HG02981 (cell line): ENCODE measurements around the gene MRM2.

Source experiments
- ATAC-seq: cut with Tn5 transposase; IDR thresholded peaks from one replicate; pipeline ENCODE4 v1.9.1; 2021; ENCODE audit warnings: mild to moderate bottlenecking, moderate library complexity; ENCODE audit not compliant: unreplicated experiment

The MRM2 gene

GRCh38 chr7:2225336-2225735 lies 16.7 kb downstream of the MRM2 start:
- ATAC-seq: no peak

DNA sequence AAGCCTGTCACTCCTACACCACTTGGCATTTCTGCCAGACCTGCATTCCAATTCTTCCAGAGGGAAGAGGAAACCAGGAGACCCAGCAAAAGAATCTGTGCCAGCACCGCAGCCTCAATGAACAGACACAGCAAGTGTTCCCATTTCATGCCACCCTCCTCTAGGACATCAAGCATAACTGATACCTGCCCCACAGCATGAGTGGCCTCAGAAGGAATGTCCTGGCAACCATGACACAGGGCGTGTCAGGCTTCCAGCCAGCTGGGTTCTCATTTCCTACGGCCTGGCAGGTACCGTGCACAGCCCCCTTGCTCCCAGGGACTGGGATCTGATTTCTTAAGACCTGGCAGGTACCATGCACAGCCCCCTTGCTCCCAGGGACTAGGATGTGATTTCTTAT lies 17.1 kb downstream of the MRM2 start:
- ATAC-seq: no peak

DNA sequence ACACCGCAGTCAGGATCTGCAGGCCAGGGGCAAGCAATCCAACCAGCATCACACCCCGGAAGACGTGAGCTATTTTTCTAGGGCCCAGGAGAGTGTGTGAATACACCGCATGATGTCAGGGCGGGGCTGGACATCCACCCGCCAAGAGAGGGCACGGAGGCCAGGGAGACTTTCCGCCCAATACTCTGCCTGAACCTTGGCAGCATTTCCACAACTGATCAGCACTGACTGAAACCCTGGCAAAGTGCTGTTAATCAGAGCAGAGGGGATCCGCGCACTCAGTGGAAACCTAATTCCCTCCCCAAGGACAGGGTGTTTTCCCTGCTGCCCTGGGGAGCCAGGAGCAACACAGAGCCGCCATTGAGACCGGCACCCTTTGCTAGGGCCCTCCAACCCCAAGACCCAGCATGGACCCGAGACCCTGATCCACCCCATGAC lies 17.5 kb downstream of the MRM2 start:
- no peak for ATAC-seq

DNA sequence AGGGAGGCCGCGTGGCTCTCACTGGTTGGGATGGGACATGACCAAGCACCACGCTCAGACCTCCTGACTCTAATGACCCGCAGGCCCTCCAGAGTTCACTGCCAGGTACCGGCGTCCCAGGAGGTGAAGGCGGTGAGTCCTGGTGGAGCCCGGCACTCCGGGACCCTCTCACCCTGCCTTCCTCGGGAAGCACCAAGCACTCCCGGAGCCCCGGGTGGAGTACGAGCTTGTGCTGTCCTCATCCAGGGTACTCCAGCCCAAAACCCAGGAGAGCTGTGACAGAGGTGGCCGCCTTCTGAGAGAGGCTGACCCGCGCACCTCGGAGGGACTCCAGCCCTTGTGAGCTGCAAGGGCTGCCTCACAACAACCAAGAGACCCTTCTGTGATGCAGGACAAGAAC lies 18.7 kb downstream of the MRM2 start:
- ATAC-seq: no peak

DNA sequence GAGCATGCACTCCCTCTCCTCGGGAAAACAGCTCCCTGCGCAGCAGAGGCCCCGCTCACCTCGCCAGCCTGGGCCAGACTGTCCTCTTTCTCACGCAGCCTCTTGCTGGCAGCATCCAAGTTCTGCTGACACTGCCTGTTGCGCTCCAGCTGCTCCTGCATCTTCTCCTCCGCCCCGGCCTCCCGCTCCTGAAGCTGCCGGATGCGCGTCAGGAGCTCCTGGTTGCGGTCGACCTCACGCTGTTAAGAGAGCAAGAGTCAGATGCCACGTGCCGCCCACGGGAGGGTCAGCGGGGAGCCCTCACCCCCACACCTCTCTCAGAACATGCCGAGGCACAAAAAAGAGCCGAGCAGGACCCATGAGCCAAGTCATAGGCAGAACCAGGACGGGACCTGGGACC lies 19.5 kb downstream of the MRM2 start:
- ATAC-seq: no peak

DNA sequence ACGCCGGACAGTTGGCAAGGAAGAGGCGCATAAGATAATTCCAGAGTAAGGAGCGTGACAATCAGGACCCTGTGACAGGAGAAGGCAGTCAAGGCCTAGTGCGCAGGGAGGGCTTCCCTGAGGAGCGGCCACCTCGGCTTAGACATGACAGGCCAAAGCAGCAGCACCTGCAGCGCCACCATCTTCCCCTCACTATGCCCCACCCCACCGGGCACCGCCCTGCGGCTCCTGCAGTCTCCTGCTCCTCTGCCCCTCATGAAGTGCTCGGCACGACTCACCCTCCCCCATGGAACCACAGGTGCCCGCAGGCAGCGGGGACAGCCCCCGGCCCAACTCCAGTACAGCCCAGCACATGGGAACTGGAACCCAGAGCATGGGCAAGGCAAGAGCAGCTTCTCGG lies 21.1 kb downstream of the MRM2 start:
- no peak for ATAC-seq

DNA sequence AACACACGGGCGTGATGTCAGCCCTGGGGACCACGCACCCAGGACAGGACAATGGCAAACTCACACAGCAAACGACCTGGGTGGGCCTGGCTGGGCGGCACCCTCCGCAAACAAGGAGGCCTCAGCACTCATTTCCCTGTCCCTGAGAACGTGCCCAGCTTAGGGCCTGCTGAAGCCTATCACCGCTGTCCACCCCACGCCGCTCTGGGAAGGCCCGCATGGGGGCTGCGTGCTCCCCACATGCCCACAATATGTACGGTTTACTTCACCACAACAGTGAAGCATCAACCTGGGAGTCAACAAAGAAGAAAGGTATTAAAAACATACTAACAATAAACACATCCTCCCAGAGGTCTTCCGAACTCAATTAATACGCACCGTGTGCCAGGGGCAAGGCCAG lies 21.5 kb downstream of the MRM2 start:
- ATAC-seq: no peak

DNA sequence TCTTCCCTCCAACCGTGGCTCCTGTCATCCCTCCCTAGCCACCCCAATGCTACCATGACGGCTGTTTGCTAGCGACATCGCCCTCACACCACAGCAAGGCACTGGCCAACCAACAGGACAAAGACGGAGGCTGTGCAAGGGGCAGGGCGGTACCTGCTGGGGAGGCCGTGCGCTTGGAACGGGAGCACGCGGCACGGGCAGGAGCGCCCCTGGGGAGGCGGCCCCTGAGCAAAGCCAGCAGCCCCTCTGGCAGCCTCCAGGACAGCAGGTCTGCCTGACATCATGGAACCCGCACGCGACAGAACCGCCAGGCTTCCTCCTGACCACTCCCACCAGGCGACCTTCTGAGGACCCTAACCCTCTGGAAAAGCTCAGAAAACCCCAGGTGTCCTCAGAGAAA lies 22.0 kb downstream of the MRM2 start:
- ATAC-seq: no peak

- ATAC-seq: no peak
Observed at GRCh38 chr7:2219606-2220005, 22.4 kb downstream of the MRM2 start.

- no peak for ATAC-seq
Observed at GRCh38 chr7:2219136-2219535, 22.9 kb downstream of the MRM2 start.

- ATAC-seq: no peak
Observed at GRCh38 chr7:2218444-2218785, 23.6 kb downstream of the MRM2 start.

- no peak for ATAC-seq
Observed at GRCh38 chr7:2217716-2218443, 24.1 kb downstream of the MRM2 start.

GRCh38 chr7:2217206-2217605 lies 24.8 kb downstream of the MRM2 start:
- ATAC-seq: no peak

- ATAC-seq: no peak
Observed at GRCh38 chr7:2215851-2216250, 26.2 kb downstream of the MRM2 start.

- ATAC-seq: no peak
Observed at GRCh38 chr7:2214636-2215035, 27.4 kb downstream of the MRM2 start.

- ATAC-seq: no peak
Observed at GRCh38 chr7:2213551-2214215, 28.3 kb downstream of the MRM2 start.

- no peak for ATAC-seq
Observed at GRCh38 chr7:2212906-2213305, 29.1 kb downstream of the MRM2 start.

DNA sequence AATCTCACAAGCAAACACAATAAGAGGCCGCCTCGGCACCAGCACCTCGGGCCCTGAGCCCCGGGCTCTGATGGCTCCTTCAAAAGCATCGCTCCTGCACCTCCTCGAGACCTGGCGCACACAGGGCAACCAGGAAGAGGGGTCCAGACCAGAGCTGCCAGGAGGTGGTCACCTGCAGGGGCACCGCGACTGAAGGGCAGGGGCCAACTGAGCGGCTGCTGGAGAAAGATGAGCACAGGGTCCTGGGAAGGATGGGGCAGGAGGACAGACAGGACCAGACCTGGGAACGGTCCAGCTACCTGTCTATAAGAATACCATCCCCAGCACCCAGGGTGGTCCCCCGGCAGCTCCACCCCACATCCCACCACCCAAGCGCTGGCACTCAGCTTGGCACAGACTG lies 30.1 kb downstream of the MRM2 start:
- no peak for ATAC-seq

DNA sequence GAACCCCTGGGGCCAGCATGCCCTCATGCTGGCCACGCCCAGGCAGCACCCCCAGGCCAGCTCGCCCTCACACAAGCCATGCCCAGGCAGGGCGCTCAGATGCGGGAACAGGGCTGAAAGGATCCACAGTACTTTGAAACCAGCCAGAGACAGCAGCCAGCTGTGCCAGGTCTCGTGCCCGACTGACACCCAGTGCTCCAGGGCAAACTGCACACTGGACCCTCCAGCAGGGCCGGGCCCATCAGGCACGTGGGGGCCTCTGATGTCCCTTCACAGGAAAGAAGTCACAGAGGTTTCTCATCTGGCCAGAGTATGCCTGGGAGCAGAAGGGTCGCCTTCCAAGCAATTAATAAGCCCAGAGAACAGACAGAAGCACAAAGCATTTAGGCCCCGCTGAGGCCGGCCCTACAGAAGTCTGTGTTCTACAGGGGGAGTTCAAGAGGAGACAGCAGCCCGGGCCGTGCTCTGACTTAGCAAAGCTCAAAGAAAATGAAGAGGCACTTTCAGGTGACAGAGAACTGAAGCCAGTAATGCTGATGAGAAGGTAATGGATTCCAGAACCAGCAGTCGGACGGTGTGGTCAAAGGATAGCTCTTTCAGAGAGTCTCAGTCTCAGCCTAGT lies 30.6 kb downstream of the MRM2 start:
- no peak for ATAC-seq

DNA sequence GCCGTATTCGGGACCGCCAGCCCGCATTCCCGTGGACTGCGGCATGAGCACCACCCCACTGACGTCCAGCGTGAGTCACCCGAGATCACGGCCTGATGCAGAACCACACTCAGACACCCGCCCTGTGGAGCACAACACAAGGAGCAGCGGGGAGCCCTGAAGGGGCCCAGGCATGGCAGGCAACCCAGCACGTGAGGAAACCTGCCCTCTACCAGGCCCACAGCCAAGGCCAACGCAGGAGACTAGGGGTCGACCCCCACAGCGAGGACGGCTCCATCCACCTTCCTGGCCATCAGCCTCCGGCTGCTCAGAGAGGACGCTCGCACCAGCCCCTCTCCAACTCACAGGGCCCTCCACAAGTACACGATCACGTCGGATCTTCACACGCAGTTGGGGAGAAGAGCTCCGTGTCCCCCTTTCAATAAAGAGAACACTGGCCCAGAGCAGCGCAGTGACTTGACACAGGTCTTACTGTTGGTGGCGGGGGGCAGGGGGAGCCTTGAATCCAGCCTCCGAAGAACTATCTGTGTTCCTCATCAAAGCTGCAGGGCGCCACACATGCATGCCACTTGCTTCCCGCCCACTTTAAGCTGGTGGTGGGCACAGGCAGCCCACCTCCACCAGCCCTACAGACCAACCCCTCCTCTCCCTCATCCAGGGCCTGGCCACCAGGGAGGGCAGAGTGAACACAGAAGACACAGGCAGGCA lies 31.3 kb downstream of the MRM2 start:
- ATAC-seq: no peak

DNA sequence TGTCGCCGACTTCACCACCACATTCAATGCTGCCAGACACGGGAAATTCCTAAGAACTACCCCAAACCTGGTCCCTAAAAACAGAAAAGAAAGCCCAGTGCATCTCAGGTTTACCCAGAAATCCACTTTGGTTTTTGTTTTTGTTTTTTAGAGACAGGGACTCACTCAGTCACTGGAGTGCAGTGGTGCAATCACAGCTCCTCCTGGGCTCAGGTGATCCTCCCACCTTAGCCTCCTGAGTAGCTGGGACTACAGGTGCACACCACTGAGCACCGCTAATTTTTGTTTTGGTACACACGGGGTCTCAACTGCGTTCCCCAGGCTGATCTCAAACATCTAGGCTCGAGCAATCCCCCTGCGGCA lies 32.1 kb downstream of the MRM2 start:
- no peak for ATAC-seq
